ENCODE data around the gene HCRTR1. TPM values are rescaled to one million over a fixed set of nuclear protein-coding genes. Genes with fewer than 3 reads are reported as not detected.

Gene HCRTR1
- not detected in 2 replicates for total RNA-seq

DNA sequence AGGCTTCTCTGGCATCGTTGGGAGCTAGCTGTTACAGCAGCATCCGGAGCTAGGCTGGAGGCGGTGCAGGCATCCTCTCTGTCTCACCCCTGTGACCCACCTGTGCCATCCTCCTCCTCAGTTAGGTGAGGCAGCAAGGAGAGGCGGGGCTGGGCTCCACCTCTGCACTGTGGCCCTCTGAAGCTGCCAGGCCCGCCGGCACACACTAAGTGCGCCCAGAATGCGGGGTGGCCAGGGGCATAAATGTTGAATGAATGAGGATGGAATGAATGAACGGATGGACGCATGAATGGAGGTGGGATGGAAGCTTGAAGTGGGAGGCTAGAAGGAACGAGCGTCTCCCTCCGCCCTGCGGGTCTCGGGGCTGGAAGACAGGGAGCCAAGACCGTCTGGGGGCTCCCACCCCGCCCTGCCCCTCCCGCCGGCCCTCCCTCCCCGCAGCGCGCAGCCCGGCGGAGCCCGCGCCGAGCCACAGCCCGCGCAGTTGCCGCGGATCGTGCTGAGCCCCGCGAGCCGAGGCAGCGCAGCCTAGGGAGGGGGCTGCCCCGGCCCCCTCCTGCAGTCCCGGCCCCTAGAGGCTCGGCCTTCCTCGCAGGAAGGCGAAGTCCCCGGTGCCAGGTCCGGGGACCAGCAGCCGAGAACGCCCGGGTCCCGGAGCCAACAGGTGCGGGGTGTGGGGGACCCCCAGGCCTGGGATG is at the start of gene HCRTR1:
TSS of gene HCRTR1 (plus strand) at position 472 of the 698 bp plus-strand sequence. CDS start 1,504 bp downstream, outside the sequence.

DNA sequence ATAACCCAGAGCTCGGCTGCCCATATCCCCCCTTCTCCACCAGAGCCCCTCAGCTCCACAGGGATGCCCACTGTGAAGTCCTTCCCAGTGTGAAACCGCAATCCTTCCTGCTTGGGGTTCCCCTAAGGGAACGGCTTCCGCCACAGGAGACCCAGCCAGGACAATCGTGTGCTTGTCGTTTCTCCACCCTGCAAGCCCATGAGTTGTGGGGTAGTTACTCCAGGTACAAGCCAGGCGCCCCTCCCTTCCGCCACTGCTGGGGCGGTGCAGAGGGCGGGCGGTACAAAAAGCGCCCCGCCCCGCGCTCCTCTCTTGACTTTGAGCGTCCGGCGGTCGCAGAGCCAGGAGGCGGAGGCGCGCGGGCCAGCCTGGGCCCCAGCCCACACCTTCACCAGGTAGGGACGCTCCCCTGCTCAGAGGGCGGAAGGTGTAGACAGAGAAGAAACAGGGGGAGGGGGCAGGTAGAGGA is 41.3 kb upstream of the HCRTR1 start, which contains the start of gene TINAGL1:
TSS of gene TINAGL1 (plus strand) at position 315 of the 469 bp plus-strand sequence. CDS start 634 bp downstream, outside the sequence.

GRCh38 chr1:31644560-31645273 is 27.2 kb downstream of the HCRTR1 start, which contains the start of gene PEF1:
Gene PEF1 (minus strand): TSS chr1:31644876. CDS start chr1:31644864, 12 bp downstream.

Other genes with a start within 250 kb of the HCRTR1 start
- 15.2 and 263 TPM in 2 replicates for gene FABP3, start 244.6 kb upstream of the HCRTR1 start, total RNA-seq
- 17.7 and 46.4 TPM in 2 replicates for gene SERINC2, start 204.5 kb upstream of the HCRTR1 start, total RNA-seq
- 13.5 and 65.9 TPM in 2 replicates for gene TINAGL1, start 41.2 kb upstream of the HCRTR1 start, total RNA-seq
- gene PEF1, start 27.2 kb downstream of the HCRTR1 start, total RNA-seq = 92.9 and 103 TPM in 2 replicates
- gene COL16A1, start 86.3 kb downstream of the HCRTR1 start, total RNA-seq = 101 and 309 TPM in 2 replicates
- gene ADGRB2, start 146.7 kb downstream of the HCRTR1 start, total RNA-seq = 14.0 and 15.5 TPM in 2 replicates
- 56.7 and 148 TPM in 2 replicates for gene SPOCD1, start 198.3 kb downstream of the HCRTR1 start, total RNA-seq